Hepatocyte (in vitro differentiated cells): ENCODE measurements around the gene MRPL37.

Experiments used
- EZH2 ChIP-seq: fragments of 200-600 bp; sonication (generic); IDR thresholded peaks from 2 replicates; pipeline ENCODE4 v1.6.1; 2016; ENCODE audit warnings: antibody characterized with exemption, mild to moderate bottlenecking, borderline replicate concordance
- EZH2phosphoT487 ChIP-seq: fragments of 200-600 bp; sonication (generic); IDR thresholded peaks from one replicate; pipeline ENCODE4 v1.6.1; 2018; ENCODE audit warnings: antibody characterized with exemption, mild to moderate bottlenecking, low read depth, moderate library complexity; ENCODE audit not compliant: unreplicated experiment, severe bottlenecking
- TF ChIP-seq, protein P1 (sequence below): fragments of 200-600 bp; sonication (generic); IDR thresholded peaks from 2 replicates; pipeline ENCODE4 v1.5.1; 2016; ENCODE audit warnings: antibody characterized with exemption, mild to moderate bottlenecking; ENCODE audit not compliant: poor library complexity

DNA sequence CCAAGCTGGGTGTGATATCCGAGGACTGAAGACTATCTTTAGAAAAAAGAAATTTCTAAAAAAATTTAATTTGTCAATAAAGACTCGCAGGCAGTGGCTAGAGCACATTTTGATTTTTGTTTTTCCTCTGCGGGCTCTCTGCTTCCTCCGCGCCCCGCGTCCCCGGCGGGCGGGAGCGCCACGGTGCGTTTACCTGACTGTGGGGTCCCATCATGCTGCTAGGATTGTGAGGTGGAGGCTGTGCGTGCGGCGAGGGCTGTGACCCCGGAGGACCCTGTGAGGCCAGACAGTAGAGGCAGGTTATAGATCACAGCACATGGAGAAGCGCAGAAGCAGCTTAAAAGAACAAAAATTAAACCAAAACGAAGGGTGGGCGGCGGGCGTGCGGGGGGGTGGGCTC lies 57.9 kb downstream of the MRPL37 start:
- TF ChIP-seq, protein P1, sequence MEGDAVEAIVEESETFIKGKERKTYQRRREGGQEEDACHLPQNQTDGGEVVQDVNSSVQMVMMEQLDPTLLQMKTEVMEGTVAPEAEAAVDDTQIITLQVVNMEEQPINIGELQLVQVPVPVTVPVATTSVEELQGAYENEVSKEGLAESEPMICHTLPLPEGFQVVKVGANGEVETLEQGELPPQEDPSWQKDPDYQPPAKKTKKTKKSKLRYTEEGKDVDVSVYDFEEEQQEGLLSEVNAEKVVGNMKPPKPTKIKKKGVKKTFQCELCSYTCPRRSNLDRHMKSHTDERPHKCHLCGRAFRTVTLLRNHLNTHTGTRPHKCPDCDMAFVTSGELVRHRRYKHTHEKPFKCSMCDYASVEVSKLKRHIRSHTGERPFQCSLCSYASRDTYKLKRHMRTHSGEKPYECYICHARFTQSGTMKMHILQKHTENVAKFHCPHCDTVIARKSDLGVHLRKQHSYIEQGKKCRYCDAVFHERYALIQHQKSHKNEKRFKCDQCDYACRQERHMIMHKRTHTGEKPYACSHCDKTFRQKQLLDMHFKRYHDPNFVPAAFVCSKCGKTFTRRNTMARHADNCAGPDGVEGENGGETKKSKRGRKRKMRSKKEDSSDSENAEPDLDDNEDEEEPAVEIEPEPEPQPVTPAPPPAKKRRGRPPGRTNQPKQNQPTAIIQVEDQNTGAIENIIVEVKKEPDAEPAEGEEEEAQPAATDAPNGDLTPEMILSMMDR: no peak
- TF ChIP-seq EZH2: no peak
- no peak for TF ChIP-seq EZH2phosphoT487
